ENCODE measurements around the gene WIPF1.

Gene WIPF1

GRCh38 chr2:174586418-174587295, 10.9 kb downstream of the WIPF1 start:
- Histone ChIP-seq H3K27ac (ENCODE audit: poor library complexity, severe bottlenecking) (no peak overlapping the region), H3K36me3 (ENCODE audit: low read depth) (no peaks in the 10 kb centered on the region), H3K9me3 (ENCODE audit: severe bottlenecking) (no peaks in the 10 kb centered on the region), H3K4me1 (ENCODE audit: insufficient read depth, poor library complexity, severe bottlenecking) (no peaks in the 10 kb centered on the region), H3K27me3 (ENCODE audit: insufficient read depth, poor library complexity, severe bottlenecking) (no peaks in the 10 kb centered on the region), H3K4me3 (ENCODE audit: severe bottlenecking) (no peak overlapping the region)
- ATAC-seq (ENCODE audit: low read depth): no peak
- no peak for DNase-seq (ENCODE audit: low spot score)
- no peak for TF ChIP-seq CTCF (IDR thresholded peaks at IDR 0.05; ENCODE audit: poor library complexity, severe bottlenecking)

GRCh38 chr2:174585657-174586252, 11.8 kb downstream of the WIPF1 start:
- ATAC-seq (ENCODE audit: low read depth): no peak
- H3K36me3 ChIP-seq (ENCODE audit: low read depth): no peaks in the 10 kb centered on the region; the same call in 1 of the 2 replicates
- H3K27ac ChIP-seq (ENCODE audit: poor library complexity, severe bottlenecking): no peak overlapping the region

GRCh38 chr2:174585146-174585545, 12.5 kb downstream of the WIPF1 start:
- no peak for DNase-seq (ENCODE audit: low spot score)
- Histone ChIP-seq H3K27ac (ENCODE audit: poor library complexity, severe bottlenecking) (no peak overlapping the region), H3K27me3 (ENCODE audit: insufficient read depth, poor library complexity, severe bottlenecking) (no peaks in the 10 kb centered on the region), H3K4me3 (ENCODE audit: severe bottlenecking) (no peak overlapping the region), H3K36me3 (ENCODE audit: low read depth) (no peaks in the 10 kb centered on the region; the same call in 1 of the 2 replicates), H3K9me3 (ENCODE audit: severe bottlenecking) (no peaks in the 10 kb centered on the region), H3K4me1 (ENCODE audit: insufficient read depth, poor library complexity, severe bottlenecking) (no peaks in the 10 kb centered on the region)
- no peak for TF ChIP-seq CTCF (IDR thresholded peaks at IDR 0.05; ENCODE audit: poor library complexity, severe bottlenecking)
- no peak for ATAC-seq (ENCODE audit: low read depth)

More at GRCh38 chr2:174585657-174586252, 11.8 kb downstream of the WIPF1 start:
- no peak for DNase-seq (ENCODE audit: low spot score)
- Histone ChIP-seq H3K4me3 (ENCODE audit: severe bottlenecking) (no peak overlapping the region), H3K27me3 (ENCODE audit: insufficient read depth, poor library complexity, severe bottlenecking) (no peaks in the 10 kb centered on the region), H3K9me3 (ENCODE audit: severe bottlenecking) (no peaks in the 10 kb centered on the region), H3K4me1 (ENCODE audit: insufficient read depth, poor library complexity, severe bottlenecking) (no peaks in the 10 kb centered on the region)
- TF ChIP-seq CTCF (IDR thresholded peaks at IDR 0.05; ENCODE audit: poor library complexity, severe bottlenecking): no peak

- Histone ChIP-seq H3K9me3 (ENCODE audit: severe bottlenecking) (no peaks in the 10 kb centered on the region), H3K4me3 (ENCODE audit: severe bottlenecking) (no peak overlapping the region), H3K27ac (ENCODE audit: poor library complexity, severe bottlenecking) (no peak overlapping the region), H3K36me3 (ENCODE audit: low read depth) (peaks cover 9% of the 10 kb centered on the region), H3K4me1 (ENCODE audit: insufficient read depth, poor library complexity, severe bottlenecking) (no peaks in the 10 kb centered on the region), H3K27me3 (ENCODE audit: insufficient read depth, poor library complexity, severe bottlenecking) (no peaks in the 10 kb centered on the region)
- ATAC-seq (ENCODE audit: low read depth) (no peak), DNase-seq (ENCODE audit: low spot score) (no peak)
- no peak for TF ChIP-seq CTCF (IDR thresholded peaks at IDR 0.05; ENCODE audit: poor library complexity, severe bottlenecking)
Observed at GRCh38 chr2:174581491-174581890, 16.1 kb downstream of the WIPF1 start.
